ENCODE data around the gene TIMM22.

DNA sequence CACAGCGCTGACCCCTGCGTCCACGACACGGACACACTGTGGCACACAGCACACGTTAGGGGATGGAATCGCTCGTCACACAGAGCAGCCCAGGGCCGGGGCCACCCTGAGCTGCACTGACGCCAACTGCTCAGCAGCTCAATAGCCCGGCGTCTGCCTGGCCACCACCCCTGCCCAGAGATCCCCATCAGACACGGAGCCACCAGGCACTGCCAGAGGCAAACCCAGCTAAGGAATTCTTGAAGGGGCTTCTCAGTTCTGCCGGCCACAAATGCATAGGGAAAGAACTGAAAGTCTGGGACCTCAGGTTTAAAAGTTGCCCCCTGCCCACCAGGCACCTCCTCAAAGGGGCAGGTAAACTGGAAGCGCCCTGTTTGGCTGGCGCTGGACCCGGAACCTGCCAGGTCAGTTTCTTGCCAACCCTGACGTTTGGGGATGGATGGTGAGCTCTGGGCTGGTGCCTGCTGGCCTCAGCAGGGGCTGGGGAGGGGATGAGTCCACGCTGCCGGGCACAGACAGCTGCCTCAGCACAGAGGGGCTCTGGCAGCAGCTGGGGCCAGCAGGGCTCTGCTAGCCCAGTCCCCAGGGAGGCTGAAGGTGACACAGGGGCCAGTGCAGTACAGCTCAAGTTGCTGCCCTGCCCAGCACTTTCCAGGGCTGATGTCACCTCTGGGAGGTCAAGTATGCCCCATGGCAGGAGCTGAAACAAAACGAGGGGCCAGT, 33.2 kb downstream of the TIMM22 start:
- TF ChIP-seq POLR2A (IDR thresholded peaks at IDR 0.05), result no peak
- TF ChIP-seq, protein P1, sequence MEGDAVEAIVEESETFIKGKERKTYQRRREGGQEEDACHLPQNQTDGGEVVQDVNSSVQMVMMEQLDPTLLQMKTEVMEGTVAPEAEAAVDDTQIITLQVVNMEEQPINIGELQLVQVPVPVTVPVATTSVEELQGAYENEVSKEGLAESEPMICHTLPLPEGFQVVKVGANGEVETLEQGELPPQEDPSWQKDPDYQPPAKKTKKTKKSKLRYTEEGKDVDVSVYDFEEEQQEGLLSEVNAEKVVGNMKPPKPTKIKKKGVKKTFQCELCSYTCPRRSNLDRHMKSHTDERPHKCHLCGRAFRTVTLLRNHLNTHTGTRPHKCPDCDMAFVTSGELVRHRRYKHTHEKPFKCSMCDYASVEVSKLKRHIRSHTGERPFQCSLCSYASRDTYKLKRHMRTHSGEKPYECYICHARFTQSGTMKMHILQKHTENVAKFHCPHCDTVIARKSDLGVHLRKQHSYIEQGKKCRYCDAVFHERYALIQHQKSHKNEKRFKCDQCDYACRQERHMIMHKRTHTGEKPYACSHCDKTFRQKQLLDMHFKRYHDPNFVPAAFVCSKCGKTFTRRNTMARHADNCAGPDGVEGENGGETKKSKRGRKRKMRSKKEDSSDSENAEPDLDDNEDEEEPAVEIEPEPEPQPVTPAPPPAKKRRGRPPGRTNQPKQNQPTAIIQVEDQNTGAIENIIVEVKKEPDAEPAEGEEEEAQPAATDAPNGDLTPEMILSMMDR (IDR thresholded peaks at IDR 0.05), result no peak
